Measurements from ENCODE around the gene PACC1. TPM values are rescaled to one million over a fixed set of nuclear protein-coding genes. Genes with fewer than 3 reads are reported as not detected.
A peak's percentile ranks its signal among the peaks of the same experiment; 100 is the strongest.

PACC1 gene
- total RNA-seq, 2 donors from 2014 or later: 17.3 to 27.4 TPM

DNA sequence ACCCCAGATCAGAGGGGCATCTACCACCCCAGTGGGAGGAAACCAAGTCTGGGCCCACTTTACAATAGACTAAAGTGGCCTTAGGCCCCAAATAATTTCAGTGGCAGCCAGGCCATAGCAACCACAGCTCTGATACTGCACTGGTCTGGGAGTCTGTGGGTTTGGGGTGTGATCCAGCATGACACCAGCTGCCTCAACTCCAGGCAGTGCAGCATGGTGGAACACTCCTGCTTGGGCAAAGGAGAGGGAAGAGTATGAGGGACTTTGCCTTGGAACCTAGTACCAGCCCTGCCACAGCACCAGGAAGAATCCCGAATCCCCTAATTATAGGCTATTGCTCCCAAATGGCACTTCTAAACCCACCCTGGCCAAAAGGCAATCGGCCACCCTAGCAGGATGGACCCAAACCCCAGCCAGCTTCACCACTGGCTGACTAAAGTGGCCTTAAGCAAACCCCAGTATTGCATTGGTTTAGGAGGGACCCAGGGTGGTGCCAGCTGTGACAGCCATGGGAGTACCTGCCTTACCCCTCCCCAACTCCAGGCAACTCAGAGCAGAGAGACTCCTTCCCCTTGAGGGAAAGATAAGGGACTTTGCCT, 47.1 kb downstream of the PACC1 start:
- peaks cover 6% of the 10 kb centered on the region for H3K4me1 ChIP-seq (ENCODE audit: control insufficient read depth, insufficient read depth, low read length)
- TF ChIP-seq, protein P1, sequence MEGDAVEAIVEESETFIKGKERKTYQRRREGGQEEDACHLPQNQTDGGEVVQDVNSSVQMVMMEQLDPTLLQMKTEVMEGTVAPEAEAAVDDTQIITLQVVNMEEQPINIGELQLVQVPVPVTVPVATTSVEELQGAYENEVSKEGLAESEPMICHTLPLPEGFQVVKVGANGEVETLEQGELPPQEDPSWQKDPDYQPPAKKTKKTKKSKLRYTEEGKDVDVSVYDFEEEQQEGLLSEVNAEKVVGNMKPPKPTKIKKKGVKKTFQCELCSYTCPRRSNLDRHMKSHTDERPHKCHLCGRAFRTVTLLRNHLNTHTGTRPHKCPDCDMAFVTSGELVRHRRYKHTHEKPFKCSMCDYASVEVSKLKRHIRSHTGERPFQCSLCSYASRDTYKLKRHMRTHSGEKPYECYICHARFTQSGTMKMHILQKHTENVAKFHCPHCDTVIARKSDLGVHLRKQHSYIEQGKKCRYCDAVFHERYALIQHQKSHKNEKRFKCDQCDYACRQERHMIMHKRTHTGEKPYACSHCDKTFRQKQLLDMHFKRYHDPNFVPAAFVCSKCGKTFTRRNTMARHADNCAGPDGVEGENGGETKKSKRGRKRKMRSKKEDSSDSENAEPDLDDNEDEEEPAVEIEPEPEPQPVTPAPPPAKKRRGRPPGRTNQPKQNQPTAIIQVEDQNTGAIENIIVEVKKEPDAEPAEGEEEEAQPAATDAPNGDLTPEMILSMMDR (conservative IDR thresholded peaks at IDR 0.05): no peak
- H3K27ac ChIP-seq (ENCODE audit: low read depth, low read length): no peak overlapping the region
- Mint-ChIP-seq H3K4me3 (no peak overlapping the region), H3K9me3 (peaks cover 3% of the 10 kb centered on the region), H3K4me1 (peaks cover 12% of the 10 kb centered on the region), H3K27me3 (ENCODE audit: insufficient read depth) (no peaks in the 10 kb centered on the region), H3K27ac (peak overlapping the region; percentile 30), H3K36me3 (ENCODE audit: low read depth) (peaks cover 56% of the 10 kb centered on the region)
- DNase-seq: no peak
- 89% methylated on average over 2 of the region's 2 CpGs; no CpG with 5 or more reads in 1 of the 2 experiments for WGBS, 2 experiments (ENCODE audit: insufficient coverage in 1 of 2, insufficient read length in 1 of 2)
- no peaks in the 10 kb centered on the region for H3K27me3 ChIP-seq (ENCODE audit: control insufficient read depth, insufficient read depth, low read length, poor library complexity, severe bottlenecking)
- peaks cover 61% of the 10 kb centered on the region for H3K36me3 ChIP-seq (ENCODE audit: control insufficient read depth, insufficient read depth, low read length)
- H3K4me3 ChIP-seq (ENCODE audit: low read length): no peak overlapping the region
- H3K9me3 ChIP-seq (ENCODE audit: control insufficient read depth, low read length): peaks cover 9% of the 10 kb centered on the region
- H3K9ac ChIP-seq (ENCODE audit: extremely low read depth, low read length, poor library complexity, severe bottlenecking): no peak overlapping the region

DNA sequence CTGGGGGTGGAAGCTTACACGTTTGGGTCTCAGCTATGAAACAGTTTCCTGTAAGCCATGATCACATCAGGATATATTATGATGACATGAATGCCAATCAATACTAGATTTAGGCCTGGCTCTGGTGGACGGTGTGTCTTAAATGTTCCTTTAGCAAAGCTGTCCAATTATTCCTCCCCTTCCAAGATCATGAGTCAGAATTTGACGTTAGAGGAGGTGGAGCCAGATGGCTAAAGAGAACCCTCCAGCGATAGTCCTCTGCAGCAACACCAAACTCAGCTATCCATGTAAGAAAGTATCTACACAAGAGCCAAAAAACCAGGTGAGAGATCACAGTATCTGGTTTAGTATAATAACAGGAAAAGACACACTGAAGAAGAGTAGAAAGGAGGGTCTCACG, 47.8 kb downstream of the PACC1 start:
- Mint-ChIP-seq H3K4me3 (no peak overlapping the region), H3K9me3 (no peaks in the 10 kb centered on the region), H3K27ac (no peak overlapping the region), H3K4me1 (peaks cover 12% of the 10 kb centered on the region), H3K27me3 (ENCODE audit: insufficient read depth) (no peaks in the 10 kb centered on the region), H3K36me3 (ENCODE audit: low read depth) (peaks cover 56% of the 10 kb centered on the region)
- WGBS, 2 experiments (ENCODE audit: insufficient coverage in 1 of 2, insufficient read length in 1 of 2): 96 to 100% methylated on average over 1 to 5 of the region's 5 CpGs
- TF ChIP-seq, protein P1 (conservative IDR thresholded peaks at IDR 0.05): no peak
- Histone ChIP-seq H3K4me1 (ENCODE audit: control insufficient read depth, insufficient read depth, low read length) (peaks cover 6% of the 10 kb centered on the region), H3K4me3 (ENCODE audit: low read length) (no peak overlapping the region), H3K27ac (ENCODE audit: low read depth, low read length) (no peak overlapping the region), H3K27me3 (ENCODE audit: control insufficient read depth, insufficient read depth, low read length, poor library complexity, severe bottlenecking) (no peaks in the 10 kb centered on the region), H3K9ac (ENCODE audit: extremely low read depth, low read length, poor library complexity, severe bottlenecking) (no peak overlapping the region), H3K9me3 (ENCODE audit: control insufficient read depth, low read length) (peaks cover 6% of the 10 kb centered on the region), H3K36me3 (ENCODE audit: control insufficient read depth, insufficient read depth, low read length) (peaks cover 59% of the 10 kb centered on the region)
- no peak for DNase-seq

DNA sequence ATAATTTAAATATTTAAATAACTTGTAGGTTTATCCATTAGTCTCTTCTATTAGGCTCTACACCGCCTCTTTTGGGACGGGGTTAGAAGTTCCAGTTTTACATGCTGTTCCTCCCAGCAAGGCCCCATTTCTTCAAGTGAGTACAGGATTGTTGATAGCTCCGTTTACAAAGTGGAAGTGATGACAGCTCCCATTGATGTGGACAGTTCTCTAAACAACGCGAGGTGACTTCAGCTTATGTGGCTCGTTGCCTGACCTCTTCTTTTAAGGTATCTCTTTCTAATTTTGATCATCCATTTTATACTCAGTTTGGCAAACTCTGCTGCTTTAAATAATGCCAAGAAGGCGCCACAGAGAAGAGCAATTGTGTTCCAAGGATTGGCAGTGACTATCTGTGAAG, 49.7 kb downstream of the PACC1 start:
- Histone ChIP-seq H3K36me3 (ENCODE audit: control insufficient read depth, insufficient read depth, low read length) (peaks cover 64% of the 10 kb centered on the region), H3K27ac (ENCODE audit: low read depth, low read length) (no peak overlapping the region)
- H3K27me3 Mint-ChIP-seq (ENCODE audit: insufficient read depth): no peaks in the 10 kb centered on the region

More for the DNA sequence above, 49.7 kb downstream of the PACC1 start:
- peaks cover 6% of the 10 kb centered on the region for H3K4me1 ChIP-seq (ENCODE audit: control insufficient read depth, insufficient read depth, low read length)
- H3K9me3 ChIP-seq (ENCODE audit: control insufficient read depth, low read length): peaks cover 6% of the 10 kb centered on the region
- TF ChIP-seq, protein P1 (conservative IDR thresholded peaks at IDR 0.05): no peak
- no peak overlapping the region for H3K4me3 Mint-ChIP-seq
- H3K9ac ChIP-seq (ENCODE audit: extremely low read depth, low read length, poor library complexity, severe bottlenecking): no peak overlapping the region
- H3K27me3 ChIP-seq (ENCODE audit: control insufficient read depth, insufficient read depth, low read length, poor library complexity, severe bottlenecking): no peaks in the 10 kb centered on the region
- WGBS, 2 experiments (ENCODE audit: insufficient coverage in 1 of 2, insufficient read length in 1 of 2): 92 to 93% methylated on average over 7 of the region's 7 CpGs
- peaks cover 56% of the 10 kb centered on the region for H3K36me3 Mint-ChIP-seq (ENCODE audit: low read depth)
- no peaks in the 10 kb centered on the region for H3K9me3 Mint-ChIP-seq
- DNase-seq: no peak
- peaks cover 12% of the 10 kb centered on the region for H3K4me1 Mint-ChIP-seq
- no peak overlapping the region for H3K4me3 ChIP-seq (ENCODE audit: low read length)
- no peak overlapping the region for H3K27ac Mint-ChIP-seq

Data from endodermal cell (in vitro differentiated cells).